AG04450 (cell line): ENCODE results near the gene SEMA4F. TPM values are rescaled to one million over a fixed set of nuclear protein-coding genes. Genes with fewer than 3 reads are reported as not detected.
"Not testable (repeated sequence)": the region's sequence is repeated elsewhere in the genome, so short reads cannot be mapped to it uniquely, and the experiment has no call there.

Source experiments
- CTCF ChIA-PET: fragments of 300-600, 350-600 bp; formaldehyde crosslinking; extraction: SDS; loops from one replicate; lab custom pipeline; 2022; ENCODE audit warnings: antibody characterized with exemption, inconsistent platforms; lab: Charles Lee
- POLR2A ChIA-PET: fragments of 350-600 bp; formaldehyde crosslinking; extraction: SDS; loops from one replicate; lab custom pipeline; 2021; ENCODE audit warnings: antibody characterized with exemption, inconsistent platforms; lab: Yijun Ruan, JAX
- DNase-seq: peaks from one replicate; pipeline ENCODE4 v3.0.0-alpha.2; 2011; ENCODE audit warnings: low read depth, low spot score
- H3K27ac ChIP-seq: one replicate; pipeline ENCODE4 v1.5.1; 2012; ENCODE audit warnings: low read depth, low read length, control low read depth
- H3K27me3 ChIP-seq: one replicate; pipeline ENCODE4 v1.6.0; 2012; ENCODE audit warnings: low read length; ENCODE audit not compliant: control insufficient read depth, insufficient read depth
- H3K4me3 ChIP-seq: 2 replicates; pipeline ENCODE4 v1.5.1; 2011; ENCODE audit warnings: mild to moderate bottlenecking, low read depth, low read length, control low read depth
- H3K9me3 ChIP-seq: 2 replicates; pipeline ENCODE4 v1.5.1; 2012; ENCODE audit warnings: low read length; ENCODE audit not compliant: control insufficient read depth, insufficient read depth
- CTCF ChIP-seq: IDR thresholded peaks from 2 replicates; pipeline ENCODE4 v1.5.1; 2011; ENCODE audit warnings: low read depth, low read length, control low read depth, inconsistent platforms
- polyA plus RNA-seq: library from polyadenylated mRNA; depleted of rRNA; stranded (reverse); fragments of >200 nt; gene quantifications from 2 replicates; pipeline ENCODE4 v1.2.3, GENCODE V29; 2011

The SEMA4F gene
- polyA plus RNA-seq, 1 experiment: 7.0 TPM

DNA sequence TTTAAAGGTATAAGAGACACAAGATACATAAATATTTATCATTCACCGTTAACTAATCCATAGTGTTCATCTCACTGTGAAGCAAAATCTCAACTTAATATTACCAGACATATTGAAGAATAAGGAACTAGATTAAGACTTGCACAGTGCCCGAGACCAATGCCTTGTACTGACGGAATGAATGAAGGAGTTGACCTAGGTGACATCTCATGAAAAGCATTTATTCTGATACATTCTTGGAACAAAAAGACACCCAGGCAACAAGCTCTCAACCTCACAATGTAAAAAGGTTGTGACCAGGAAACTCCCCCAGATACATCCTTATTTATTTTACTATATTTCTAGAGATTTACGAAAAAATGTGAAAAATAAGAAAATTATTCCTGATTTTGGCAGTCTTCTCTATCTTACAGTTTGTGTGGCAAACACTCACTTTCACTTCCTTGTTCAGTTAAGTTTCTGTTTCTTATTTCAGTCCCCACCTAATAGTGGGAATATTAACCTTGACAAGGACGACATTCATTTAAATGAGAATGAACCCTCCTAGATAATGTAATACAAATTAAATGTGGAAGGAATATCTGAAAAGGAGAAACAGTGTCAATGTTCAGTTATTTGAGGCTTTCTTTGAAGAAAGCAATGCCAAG is 34.3 kb upstream of the SEMA4F start:
- Histone ChIP-seq H3K27ac (no peak overlapping the region), H3K4me3 (no peak overlapping the region), H3K9me3 (no peaks in the 10 kb centered on the region), H3K27me3 (peaks cover 25% of the 10 kb centered on the region)
- ChIA-PET POLR2A (no interaction called here), CTCF (no interaction called here)
- TF ChIP-seq CTCF: no peak
- no peak for DNase-seq

DNA sequence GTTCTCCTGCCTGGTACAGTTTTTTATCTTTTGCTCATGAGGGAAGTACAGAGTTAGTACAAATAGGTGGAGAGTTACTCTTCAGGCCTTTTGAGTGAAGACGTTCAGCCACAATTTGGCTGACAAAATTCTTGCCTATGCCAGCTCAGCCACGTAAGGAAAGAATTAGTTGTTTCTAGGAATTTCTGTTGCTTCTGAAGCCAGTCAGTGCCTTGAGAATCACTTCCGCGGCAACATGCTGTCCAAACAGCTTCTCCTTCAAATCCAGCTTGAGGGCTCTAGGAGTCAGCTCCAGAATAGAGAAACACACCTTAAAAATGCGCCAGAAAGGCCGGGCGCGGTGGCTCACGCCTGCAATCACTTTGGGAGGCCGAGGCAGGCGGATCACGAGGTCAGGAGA is 33.4 kb upstream of the SEMA4F start:
- CTCF ChIA-PET: interaction anchor here (0.6 kb wide), 1 partner anchor 279 kb away, joined by 4 read pairs; no protein-coding TSS in a partner anchor
- DNase-seq: no peak
- H3K4me3 ChIP-seq: no peak overlapping the region
- H3K27ac ChIP-seq: no peak overlapping the region
- no peaks in the 10 kb centered on the region for H3K9me3 ChIP-seq
- no peak for TF ChIP-seq CTCF
- H3K27me3 ChIP-seq: peaks cover 21% of the 10 kb centered on the region
- POLR2A ChIA-PET: no interaction called here

GRCh38 chr2:74625658-74626425 is 28.2 kb upstream of the SEMA4F start:
- H3K9me3 ChIP-seq: no peaks in the 10 kb centered on the region
- peaks cover 5% of the 10 kb centered on the region for H3K27me3 ChIP-seq
- H3K4me3 ChIP-seq: no peak overlapping the region
- no peak for TF ChIP-seq CTCF
- H3K27ac ChIP-seq: no peak overlapping the region
- no peak for DNase-seq
- POLR2A ChIA-PET: no interaction called here
- CTCF ChIA-PET: no interaction called here

DNA sequence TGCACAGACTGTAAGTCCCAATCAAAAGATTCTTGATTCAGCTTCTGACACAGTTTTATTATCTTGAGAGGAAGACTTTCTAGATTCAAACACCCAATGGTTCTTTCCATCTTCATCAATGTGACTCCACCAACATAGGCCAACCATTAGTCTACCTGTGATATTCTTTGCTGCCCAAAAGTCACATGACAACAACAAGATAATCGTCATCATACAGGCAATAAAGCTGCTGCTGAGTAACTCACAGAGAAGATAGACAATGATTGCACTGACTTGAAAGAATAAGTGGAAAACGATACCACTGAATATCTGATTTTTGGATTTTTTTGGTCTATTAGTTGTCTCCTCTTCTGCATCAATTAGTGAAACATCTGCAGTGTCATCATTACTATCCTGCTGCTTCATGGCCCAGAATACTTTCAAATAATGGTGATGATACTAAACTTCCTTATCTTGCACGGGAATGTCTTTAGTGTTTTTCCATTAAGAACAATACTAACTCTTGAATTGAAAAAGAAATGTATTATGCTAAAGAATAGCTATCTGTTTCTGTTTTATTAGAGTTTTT is 25.4 kb upstream of the SEMA4F start:
- Histone ChIP-seq H3K27me3 (peaks cover 5% of the 10 kb centered on the region), H3K9me3 (no peaks in the 10 kb centered on the region), H3K27ac (no peak overlapping the region), H3K4me3 (no peak overlapping the region)
- ChIA-PET POLR2A (no interaction called here), CTCF (no interaction called here)
- no peak for DNase-seq
- no peak for TF ChIP-seq CTCF

- H3K9me3 ChIP-seq, DNase-seq, POLR2A ChIA-PET, H3K27ac ChIP-seq, CTCF ChIA-PET, H3K27me3 ChIP-seq, H3K4me3 ChIP-seq: not testable (repeated sequence)
These were observed 23.6 kb upstream of the SEMA4F start for GRCh38 chr2:74630454-74630853.
